Stimulated activated CD8-positive, alpha-beta memory T cell treated with anti-CD3 and anti-CD28 coated beads, Interleukin-4, amount 100 ng/mL, for 1 hour (primary cell): ENCODE results near the gene DCST1.
A peak's percentile ranks its signal among the peaks of the same experiment; 100 is the strongest.

Source experiments
- DNase-seq, 2 donors: peaks; one replicate each; pipeline ENCODE4 v3.0.0-alpha.2; 2020; ENCODE audit warnings: low read depth in 2 of 2, low spot score in 1 of 2

The DCST1 gene

GRCh38 chr1:155030899-155031298 lies 2.7 kb upstream of the DCST1 start:
- no peak for DNase-seq

DNA sequence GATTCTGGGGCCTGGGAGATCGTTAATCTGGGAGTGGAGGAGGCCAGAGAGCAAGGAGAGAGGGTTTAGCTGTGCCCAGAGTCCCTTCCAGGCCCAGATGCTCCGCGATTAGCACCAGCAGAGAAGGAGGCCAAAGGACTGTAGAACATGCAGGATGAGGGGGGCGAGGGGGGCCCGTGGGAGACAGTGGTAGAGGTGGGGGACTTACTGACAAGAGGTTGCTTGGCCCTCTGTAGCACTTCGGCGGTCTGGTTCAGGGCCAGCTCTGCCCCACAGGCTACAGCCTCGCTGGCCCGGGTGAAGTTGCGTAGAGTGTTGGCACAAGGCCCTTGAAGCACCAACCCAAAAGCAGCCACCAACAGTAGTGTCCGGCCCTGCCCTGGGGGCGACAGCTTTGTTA lies 738 bp upstream of the DCST1 start:
- no peak for DNase-seq

DNA sequence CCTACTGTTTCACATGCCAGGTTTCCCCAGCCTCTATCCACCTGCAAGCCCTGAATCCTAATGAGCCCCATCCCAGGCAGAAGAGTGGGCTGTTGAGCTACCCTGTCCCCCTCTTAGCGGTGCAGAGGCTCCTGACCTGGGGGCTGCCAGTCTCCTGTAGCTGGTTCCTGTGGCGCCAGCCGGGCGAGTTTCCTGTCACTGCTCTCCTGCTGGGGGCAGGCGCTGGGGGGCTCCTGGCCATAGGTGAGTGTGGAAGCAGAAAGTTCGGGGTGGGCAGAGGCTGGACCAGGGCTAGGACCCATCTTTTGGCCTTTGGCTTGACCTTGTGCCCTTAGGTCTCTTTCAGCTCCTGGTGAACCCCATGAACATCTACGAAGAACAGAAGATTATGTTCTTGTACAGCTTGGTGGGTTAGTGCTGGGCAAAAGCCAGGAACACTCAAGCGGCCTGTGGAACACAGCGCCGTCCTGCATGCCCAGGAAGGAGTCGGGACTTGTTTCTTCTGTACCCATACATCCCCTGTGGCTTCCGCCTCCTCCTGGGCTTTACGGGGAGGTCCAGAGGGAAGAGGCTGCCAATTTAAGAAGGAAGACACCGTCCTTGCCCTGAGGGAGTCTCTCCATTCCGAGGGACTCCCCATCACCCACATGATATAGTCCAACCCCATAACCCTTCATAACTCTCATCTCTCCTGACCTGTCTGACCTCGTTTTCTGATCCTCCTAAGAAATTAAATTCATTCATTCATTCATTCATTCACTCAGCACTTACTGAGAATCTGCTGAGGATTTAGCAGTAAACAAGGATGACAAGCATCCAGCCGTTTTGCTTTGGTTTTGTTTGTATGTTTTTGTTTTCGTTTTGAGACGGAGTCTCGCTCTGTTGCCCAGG lies 939 bp downstream of the DCST1 start:
- no peak for DNase-seq

DNA sequence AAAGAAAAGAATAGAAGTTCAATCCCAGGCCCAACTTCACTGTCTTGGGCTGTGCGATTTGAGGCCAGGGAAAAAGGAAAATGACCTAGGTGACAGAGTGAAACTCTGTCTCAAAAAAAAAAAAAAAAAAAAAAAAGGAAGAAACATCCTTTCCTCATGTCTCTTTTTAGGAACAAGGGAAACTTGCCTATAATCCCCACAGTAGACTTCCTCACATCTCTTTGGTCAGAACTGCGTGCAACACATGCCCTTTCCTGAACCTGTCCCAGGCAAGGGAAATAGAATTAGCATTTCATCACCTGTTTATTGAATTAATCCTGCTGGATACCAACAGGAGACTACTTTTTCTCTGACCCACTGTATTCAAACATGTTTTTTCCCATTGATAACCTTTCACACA lies 2.3 kb downstream of the DCST1 start:
- no peak for DNase-seq

DNA sequence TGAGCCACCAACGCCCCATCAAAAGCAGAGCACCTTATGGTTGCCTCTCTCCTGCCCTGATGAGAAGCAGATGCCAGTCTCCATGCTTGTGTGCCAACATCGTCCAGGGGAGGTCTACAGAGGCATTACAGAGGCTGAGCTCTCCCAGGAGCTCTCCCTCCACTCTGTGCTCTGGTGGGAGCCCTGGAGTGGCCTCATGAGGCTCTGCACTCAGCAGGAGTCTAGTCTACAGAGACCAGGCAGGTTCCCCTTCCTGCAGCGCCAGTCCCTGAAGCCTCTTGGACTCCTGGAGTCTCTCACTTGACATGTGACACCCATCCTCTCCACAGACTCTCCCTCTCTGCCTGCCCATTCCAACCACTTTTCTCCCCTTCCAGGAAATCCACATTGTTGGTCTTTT lies 3.4 kb downstream of the DCST1 start:
- no peak for DNase-seq

GRCh38 chr1:155037851-155038441 lies 4.3 kb downstream of the DCST1 start:
- no peak for DNase-seq

DNA sequence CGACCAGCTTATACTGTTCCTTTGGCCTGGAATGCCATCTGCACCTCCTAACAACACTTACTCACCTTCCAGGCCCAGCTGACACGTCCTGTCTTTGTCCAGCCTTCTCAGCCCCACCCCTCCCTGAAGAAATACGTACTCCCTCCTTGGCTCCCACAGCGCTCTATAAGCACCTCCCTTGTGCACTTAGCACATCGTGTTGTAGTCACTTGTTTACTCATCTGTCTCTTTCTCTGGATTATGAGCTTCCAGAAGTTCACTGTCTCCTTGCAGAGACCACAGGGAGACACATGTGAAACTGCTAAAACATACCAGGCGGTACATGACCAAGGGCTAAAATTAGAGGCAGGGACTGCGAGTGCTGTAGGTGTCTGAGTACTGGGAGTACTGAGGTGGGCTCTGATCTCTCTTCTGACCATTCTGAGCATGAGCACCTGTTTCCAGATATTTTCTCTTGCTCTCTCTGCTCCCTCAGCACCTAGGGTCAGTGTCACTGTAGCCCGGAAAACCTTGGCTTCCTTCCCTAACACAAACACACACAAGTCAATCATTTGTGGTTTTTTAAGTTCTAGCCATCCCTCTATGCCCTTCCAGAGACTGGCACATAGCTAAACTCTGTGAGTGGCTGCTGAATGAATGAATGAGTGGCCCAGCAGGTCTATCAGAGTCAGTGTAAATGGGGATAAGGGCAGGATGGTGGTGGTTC lies 5.1 kb downstream of the DCST1 start:
- no peak for DNase-seq

GRCh38 chr1:155039308-155039669 lies 5.7 kb downstream of the DCST1 start:
- DNase-seq: no peak

DNA sequence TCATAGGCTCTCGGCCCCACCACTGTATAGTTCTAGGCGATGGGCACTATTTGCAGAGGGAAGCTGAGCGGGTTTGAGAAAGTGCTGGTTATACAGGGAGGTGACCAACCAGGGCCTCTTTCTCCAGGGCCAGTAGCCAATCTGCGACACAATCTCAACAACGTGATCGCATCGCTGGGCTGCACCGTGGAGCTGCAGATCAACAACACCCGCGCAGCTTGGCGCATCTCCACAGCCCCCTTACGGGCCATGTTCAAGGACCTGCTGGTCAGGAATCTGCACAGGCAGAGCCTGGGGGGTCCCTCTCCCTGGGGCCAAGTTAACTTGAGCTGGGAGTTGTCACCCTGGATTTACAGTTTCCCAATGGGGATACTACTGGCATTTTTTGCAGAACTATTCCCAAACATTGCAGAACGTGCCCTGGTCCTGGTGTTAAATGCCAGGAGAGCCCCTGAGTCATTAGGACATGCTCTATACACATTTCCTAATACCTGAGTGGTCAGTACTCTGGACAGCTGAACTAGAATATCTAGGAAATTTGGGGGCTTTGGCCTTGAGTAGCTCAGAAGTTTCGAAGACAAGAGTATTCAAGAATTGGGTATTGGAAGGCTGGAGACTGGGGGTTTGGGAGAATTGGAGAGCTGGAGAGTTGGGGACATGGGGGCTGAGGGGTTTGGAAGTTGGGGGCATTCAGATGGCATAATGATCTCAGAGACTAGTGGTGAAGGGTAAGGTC lies 6.9 kb downstream of the DCST1 start:
- no peak for DNase-seq

DNA sequence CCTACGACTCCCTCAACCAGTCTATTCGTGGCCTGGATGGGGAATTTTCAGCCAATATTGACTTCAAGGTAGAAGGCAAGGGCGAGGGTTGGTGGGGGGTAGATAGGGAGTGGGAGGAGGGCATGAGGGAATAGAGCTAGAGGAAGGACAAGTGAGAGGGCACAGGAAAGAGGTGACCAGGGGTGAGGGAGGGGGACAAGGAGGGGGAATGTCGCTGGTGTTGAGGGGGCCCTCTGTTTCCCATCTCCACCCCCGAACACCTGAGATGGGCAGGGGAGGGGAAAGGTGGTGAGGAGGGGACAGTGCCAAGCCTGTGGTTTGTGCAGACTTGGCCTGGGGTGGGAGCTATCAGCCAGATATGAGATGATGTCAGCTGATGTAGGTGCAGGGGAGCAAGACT lies 9.2 kb downstream of the DCST1 start:
- no peak for DNase-seq

GRCh38 chr1:155043301-155043702 lies 9.7 kb downstream of the DCST1 start:
- no peak for DNase-seq

- DNase-seq: no peak
Observed at GRCh38 chr1:155043793-155044192, 10.2 kb downstream of the DCST1 start.

DNA sequence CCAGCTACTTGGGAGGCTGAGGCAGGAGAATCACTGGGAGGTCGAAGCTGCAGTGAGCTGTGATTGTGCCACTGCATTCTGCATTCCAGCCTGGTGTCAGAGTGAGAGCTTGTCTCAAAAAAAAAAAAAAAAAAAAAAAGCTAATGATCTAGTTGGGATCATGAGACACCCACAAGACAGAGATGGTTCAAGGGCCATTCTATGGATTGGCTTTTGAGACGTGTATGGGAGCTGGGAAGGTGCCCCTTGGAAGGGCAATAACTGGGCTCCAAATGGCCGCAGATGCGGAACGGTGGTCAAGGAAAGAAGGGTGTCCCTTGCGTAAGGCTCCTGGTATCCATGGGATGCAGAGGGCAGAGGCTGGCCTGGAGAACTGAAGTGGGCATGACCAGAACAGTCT lies 10.7 kb downstream of the DCST1 start:
- no peak for DNase-seq

DNA sequence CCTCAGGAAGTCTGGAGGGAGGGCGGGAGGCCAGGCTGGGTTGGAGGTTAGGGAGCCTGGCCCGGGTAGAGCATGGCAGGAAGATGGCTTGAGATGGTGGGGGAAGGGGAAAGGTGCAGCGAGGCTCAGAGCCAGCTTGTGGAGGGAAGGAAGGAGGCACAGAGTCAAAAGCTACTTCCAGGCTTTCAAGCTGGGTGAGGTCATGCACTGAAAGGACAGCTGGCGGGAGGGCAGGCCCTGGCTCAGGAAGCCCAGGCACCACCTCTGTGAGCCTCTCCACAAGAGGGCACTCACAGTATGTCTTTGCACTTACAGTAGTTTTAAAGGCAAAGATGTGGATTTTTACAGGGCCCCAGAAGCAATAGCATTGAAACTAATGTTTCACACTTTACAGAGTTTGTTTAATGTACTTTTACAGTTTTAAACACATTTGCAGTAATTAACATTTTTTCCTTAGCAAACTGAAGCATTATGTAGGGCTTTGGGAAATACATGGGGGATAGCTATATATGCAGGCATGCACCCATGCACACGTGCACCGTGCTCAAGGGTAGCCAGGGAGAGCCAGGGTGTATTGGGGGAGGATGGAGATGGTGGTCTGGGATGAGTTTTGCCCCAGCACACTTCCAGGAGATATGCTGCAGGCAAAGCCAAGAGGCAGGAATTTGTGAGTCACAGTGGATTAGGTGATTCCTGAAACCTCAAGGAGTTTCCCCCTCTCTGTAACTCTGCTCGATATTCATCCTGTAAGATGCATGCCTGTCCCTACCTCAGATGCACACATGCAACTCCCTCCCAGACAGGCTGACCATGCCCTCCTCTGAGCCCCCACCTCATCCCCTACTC lies 11.4 kb downstream of the DCST1 start:
- DNase-seq: no peak

GRCh38 chr1:155048449-155049334 lies 15.1 kb downstream of the DCST1 start:
- no peak for DNase-seq

DNA sequence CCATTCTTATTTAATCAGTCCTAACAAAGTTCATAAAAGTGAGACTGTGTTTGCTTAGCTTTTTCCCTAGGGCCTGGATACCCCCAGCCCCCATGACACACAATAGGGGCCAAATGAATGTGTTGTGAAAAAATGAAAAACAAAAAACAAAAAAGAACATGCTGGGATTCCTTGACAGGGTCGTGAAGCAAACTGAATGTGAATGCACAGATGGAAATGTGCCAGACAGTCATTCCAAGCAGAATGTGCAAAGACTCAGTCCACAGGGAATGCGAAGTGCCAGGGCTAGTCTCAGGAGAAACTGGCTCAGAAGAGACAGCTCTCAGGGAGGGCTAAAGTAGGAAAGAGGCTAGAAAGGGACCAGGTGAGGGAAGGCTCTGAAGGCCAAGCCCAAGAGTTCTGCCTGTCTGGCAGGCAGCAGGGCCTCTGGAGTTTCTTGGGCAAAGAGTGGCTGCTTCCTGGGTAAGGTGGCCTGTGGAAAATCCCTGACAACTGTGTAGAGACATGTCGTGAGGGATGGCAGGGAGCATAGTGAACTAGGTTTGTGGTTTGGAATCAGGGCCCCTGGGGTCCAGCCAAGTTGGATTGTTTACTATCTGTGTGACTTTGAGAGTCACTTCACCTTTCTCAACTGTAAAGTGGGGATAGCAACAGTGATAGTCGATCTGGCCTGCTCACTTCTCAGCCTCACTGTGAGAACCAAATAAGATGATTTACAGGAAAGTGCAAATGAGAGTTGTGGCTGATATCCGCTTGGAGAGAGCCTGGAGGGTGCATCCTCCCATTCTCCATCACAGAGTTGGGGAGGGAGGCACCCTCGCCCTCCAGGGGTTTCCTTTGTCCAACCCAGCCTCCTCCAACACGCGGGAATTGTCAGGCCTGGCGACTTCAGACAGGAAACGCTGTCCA lies 16.3 kb downstream of the DCST1 start:
- no peak for DNase-seq

DNA sequence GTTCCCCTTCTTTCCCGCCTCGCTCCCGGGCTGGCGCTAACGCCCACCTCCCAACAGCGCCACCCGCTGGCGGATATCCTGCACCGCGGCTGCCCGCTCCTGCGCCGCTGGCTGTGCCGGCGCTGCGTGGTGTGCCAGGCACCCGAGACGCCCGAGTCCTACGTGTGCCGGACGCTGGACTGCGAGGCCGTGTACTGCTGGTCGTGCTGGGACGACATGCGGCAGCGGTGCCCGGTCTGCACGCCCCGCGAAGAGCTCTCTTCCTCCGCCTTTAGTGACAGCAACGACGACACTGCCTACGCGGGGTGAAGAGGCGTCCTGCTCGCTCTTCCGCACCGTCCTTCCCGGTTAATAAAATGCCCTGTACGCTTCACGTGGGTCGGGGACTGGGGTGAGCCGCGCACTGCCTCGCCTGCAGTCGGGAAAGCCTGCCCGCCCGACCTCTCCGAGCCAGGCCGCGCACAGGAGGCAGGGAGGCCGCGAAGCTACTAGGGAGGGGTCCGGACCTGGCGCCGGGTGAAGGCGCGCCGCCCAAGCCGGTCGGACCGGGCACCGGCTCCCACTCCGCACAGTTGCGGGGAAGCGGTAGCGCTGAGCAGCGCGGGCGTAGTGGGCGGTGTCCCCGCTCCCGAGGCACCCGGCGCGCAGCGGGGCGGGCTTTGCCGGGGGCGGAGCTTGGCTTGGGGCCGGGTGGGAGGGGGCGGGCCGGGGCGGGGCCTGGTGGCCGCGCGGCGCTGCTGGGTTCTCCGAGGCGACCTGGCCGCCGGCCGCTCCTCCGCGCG lies 17.1 kb downstream of the DCST1 start, which contains the start of gene ADAM15:
TSS of gene ADAM15 (plus strand) at position 757 of the 782 bp plus-strand sequence. CDS start 71 bp downstream, outside the sequence.
- peak in 1 of 2 donors; percentile 62 for DNase-seq

DNA sequence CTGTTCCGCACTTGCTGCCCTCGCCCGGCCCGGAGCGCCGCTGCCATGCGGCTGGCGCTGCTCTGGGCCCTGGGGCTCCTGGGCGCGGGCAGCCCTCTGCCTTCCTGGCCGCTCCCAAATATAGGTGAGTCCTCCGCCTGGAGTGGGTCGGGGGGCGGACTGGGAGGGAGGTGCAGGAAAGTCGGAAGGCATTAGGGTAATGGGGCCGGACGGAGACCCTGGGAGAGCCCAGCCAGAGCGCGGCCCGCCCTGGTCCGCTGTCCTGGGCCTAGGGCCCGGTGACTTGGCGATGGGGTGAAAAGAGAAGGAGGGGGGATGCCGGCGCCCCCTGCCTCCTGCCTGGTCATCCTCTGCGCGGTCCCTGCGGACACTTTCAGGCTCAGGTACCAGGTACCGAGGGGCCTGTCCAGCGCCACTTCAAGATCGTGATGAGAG lies 17.7 kb downstream of the DCST1 start:
- no peak for DNase-seq
